ENCODE results near the gene AP4M1.
A peak's percentile ranks its signal among the peaks of the same experiment; 100 is the strongest.
"Not testable (repeated sequence)": the region's sequence is repeated elsewhere in the genome, so short reads cannot be mapped to it uniquely, and the experiment has no call there.

AP4M1 gene

DNA sequence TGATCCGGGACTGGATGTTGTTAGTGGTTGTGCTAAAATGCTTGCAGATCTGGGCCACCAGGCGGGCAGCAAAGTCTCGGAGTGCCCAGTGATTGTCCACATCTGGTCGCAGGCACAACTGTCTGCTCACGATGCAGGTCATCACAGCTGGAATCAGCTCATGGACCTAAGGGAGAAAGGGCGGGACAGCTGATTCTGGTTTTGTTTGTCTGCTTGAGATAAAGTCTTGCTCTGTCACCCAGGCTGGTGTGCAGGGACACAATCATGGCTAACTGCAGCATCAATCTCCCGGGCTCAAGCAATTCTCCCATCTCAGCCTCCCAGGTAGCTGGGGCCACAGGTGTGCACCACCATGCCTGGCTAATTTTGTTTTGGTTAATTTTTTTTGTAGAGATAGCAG lies 9.7 kb downstream of the AP4M1 start:
- no peak for DNase-seq

DNA sequence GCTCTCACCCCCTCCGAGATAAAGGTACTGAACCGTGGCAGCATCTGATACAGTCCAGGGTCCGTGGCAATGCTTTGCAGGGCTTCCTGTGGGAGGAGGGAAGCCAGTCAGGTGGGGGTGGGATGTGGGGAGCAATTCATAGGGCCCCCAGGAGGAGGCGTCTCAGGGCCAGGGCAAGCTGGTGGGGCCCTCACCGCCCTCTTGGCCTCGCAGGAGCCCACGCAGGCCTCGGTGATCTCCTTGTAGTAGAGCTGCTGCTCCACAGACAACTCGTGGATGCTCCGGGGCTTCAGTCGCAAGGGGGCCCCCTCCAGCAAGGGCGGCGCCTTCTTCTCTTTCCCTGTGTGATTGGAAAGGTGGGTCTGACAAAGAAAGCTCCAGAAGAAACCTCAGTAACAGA lies 10.5 kb downstream of the AP4M1 start:
- DNase-seq = no peak

DNA sequence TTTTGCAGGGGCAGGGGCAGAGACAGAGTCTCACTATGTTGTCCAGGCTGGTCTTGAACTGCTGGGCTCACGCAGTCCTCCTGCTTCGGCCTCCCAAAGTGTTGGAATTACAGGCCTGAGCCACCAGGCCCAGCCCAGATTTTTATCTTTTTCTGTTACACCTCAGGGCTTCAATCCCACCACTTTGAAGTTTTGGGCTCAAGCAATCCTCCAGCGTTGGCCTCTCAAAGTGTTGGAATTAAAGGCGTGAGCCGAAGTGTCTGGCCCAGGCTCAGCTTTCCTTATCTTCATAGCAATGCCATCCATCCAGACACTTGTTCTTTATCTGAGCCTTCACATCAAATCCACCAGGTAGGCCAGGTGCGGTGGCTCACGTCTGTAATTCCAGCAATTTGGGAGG lies 13.6 kb downstream of the AP4M1 start:
- no peak for DNase-seq

DNA sequence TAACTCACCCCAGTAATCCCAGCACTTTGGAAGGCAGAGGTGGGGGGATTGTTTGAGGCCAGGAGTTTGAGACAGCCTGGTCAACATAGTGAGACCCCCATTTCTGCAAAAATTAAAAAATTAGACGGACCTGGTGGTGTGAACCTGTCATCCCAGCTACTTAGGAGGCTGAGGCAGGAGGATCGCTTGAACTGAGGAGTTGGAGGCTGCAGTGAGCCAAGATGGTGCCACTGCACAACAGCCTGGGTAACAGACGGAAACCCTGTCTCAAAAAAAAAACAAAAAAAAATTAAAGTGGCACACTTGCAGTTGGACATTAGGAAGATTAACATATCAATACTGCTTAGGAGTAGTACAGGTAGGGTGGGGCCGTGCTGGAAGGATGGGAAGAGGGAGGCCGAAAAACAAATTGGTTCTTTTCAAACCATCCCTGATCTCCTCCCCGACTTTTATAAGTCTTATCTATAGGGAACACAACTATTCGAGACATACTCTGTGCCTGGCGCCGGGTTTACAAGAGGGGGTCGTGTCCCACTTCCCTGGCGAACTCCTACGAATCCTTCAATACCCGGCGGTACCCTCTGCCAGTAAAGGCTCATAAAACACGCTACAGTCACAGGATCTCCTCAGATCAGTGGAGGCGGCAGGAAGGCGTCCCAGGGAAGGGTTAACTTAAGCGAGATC lies 17.1 kb downstream of the AP4M1 start:
- DNase-seq = no peak

GRCh38 chr7:100119072-100119969 lies 17.9 kb downstream of the AP4M1 start, which contains the start of the genes CNPY4 and TAF6:
TSS of gene CNPY4 (plus strand) at chr7:100119634. CDS start at chr7:100119745, 111 bp downstream.
TSS of gene TAF6 (minus strand) at chr7:100119358. CDS start at chr7:100114209, 5,149 bp downstream.
- peak; percentile 97 for DNase-seq

DNA sequence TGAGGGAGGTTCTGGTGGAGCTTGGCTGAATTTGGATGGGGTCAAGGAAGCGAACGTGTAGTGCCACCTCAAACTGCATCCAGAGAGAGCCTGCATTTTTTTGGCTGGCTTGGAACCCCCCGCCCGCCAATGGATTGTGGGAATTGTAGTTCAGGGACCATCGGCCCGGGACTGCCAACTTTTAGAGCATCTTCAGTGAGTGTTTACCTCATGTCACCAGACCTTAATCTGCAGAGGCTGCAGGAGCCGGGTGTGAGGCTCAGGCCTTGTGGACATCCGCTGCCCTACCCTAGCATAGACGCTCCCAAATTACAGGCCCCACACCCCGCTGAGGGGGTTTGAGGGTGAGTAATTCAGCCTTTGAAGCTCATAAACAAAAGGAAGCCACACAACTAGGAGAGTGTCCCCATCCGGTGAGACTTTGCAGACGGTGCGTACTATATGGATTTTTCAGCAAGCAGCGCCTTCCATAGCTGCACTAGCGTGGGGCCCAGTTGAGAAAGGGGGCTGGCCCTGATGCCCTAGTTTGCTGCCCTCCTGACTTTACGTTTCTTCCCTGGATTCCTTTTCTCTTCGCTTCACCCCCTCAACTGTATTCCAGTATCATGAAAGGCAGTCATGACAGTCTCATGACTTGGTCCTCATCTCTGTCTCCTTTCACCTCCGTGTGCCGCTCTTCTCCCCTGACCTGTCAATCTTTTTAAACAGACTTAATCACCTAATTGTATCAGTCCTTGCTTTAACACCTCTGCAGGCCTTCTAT lies 18.7 kb downstream of the AP4M1 start:
- DNase-seq = peak; percentile 78

GRCh38 chr7:100120733-100121036 lies 19.2 kb downstream of the AP4M1 start:
- no peak for DNase-seq

- no peak for DNase-seq
Measured at GRCh38 chr7:100122067-100122466, 20.6 kb downstream of the AP4M1 start.

DNA sequence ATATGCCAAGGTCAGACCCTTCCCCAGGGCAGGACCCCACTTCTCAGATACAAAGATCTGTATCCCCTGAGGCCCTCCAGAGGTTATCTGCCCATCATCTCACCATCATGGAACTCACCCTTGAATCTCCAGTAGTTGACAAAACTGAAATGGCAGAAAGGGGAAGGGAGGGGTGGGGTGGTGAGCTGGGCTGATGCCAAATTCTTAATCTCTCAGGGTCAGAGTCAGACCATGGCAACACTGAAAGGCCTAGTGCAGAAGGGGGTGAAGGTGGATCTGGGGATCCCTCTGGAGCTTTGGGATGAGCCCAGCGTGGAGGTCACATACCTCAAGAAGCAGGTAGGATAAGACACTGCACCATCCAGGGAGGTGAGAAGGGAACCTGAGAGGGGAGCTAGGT lies 21.1 kb downstream of the AP4M1 start:
- DNase-seq = no peak

- no peak for DNase-seq
Measured at GRCh38 chr7:100124301-100125230, 23.1 kb downstream of the AP4M1 start.

DNA sequence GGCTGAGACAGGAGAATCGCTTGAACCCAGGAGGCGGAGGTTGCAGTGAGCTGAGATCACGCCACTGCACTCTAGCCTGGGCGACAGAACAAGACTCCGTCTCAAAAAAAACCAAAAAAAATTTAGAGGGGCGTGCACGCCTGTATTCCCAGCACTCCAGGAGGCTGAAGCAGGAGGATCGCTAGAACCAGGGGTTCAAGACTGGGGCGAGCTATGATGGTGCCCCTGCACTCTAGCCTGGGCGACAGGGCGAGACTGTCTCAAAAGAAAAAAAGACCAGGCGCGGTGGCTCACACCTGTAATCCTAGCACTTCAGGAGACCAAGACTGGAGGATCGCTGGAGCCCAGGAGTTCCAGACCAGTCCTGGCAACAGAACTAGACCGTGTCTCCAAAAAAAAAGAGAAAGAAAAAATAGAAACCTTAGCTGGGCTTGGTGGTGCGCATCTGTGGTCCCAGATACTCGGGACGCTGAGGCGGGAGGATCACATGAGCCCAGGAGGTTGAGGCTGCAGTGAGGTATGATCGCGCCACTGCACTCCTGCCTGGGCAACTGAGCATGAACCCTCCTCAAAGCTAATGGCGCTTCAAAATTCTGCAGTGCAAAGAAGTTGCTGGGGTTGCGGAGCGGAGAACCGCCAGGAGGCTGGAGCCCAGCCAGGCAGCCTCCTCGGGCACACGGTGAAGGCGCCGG lies 24.9 kb downstream of the AP4M1 start:
- DNase-seq = no peak

GRCh38 chr7:100126931-100127865 lies 25.8 kb downstream of the AP4M1 start, which contains the start of gene MBLAC1:
TSS of gene MBLAC1 (plus strand) at chr7:100126967. CDS start at chr7:100127396, 429 bp downstream.
- DNase-seq = peak; percentile 93

GRCh38 chr7:100127866-100128636 lies 26.6 kb downstream of the AP4M1 start:
- peak; percentile 46 for DNase-seq

DNA sequence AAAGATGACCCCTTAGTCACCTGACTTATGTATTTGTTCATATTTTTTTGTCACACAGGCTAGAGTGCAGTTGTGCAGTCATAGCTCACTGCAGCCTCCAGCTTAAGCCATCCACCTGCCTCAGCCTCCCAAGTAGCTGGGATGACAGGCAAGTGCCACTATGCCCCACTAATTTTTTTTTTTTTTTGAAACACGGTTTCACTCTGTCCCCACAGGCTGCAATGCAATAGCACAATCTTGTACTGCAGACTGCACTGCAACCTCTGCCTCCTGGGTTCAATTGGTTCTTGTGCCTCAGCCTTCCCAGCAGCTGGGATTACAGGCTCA lies 27.2 kb downstream of the AP4M1 start:
- DNase-seq = no peak

DNA sequence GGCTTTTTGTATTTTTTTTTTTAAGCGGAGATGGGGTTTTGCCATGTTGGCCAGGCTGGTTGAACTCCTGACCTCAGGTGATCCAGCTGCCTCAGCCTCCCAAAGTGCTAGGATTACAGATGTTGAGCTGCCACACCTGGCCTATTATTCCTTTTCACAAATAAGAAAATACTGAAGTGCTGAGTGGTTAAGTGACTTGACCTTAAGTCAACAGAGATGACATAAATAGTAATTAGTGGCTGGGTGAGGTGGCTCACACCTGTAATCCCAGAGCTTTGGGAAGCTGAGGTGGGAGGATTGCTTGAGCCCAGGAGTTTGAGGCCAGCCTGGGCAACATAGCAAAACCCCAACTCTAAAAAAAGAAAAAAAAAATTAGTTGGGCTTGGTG lies 28.8 kb downstream of the AP4M1 start:
- DNase-seq = not testable (repeated sequence)

DNA sequence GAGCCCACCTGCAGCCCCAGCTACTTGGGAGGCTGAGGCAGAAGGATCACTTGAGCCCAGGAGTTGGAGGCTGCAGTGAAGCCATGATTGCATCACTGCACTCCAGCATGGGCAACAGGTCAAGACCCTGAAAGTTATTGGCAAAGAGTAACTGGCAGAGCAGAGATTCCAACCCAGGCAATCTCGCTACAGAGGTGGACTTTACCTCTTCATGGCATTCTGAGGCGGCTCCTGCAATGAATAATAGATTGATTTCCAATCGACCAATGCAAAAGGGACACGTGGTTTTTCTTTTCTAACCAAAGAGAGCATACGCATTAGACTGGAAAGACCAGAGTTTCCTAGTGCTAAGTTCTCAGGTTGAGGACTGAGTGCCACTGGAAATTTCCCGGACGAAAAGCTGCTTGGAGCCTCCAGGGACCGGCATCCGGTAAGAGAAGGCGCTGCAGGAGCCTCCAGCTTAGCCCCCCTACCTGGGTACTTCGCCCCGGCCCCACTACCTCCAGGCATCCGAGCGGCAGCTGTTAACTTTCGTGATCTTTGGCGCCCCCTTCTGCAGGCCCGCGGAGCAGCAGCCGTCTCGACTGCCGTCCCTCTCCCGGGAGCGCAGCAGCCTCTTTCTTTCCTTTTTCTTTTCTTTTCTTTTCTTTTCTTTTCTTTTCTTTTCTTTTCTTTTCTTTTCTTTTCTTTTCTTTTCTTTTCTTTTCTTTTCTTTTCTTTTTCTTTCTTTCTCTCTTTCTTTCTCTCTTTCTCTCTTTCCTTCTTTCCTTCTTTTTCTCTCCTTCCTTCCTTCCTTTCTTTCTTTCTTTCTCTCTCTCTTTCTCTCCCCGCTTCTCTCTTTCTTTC lies 29.4 kb downstream of the AP4M1 start:
- DNase-seq = peak; percentile 88

DNA sequence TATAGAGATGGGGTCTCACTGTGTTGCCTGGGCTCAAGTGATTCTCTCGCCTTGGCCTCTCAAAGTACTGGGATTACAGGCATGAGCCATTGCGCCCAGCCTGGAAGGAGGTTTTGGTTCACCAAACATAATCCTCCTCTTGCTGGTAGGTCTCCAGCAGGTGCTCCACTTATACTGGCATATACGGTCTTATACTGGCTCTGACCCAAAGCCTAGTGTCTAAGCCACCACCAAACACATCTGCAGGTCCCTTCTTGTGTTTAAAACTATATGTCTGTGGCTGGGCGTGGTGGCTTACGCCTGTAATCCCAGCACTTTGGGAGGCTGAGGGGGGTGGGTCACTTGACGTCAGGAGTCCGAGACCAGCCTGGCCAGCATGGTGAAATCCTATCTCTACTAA lies 30.7 kb downstream of the AP4M1 start:
- no peak for DNase-seq

- DNase-seq = peak; percentile 74
Measured at GRCh38 chr7:100132697-100133151, 31.3 kb downstream of the AP4M1 start.
